Glomerular visceral epithelial cell (primary cell): ENCODE data around the gene GMDS.

Experiments
- DNase-seq: peaks from one replicate; pipeline ENCODE4 v3.0.0-alpha.2; 2016; ENCODE audit errors: extremely low spot score

The GMDS gene

DNA sequence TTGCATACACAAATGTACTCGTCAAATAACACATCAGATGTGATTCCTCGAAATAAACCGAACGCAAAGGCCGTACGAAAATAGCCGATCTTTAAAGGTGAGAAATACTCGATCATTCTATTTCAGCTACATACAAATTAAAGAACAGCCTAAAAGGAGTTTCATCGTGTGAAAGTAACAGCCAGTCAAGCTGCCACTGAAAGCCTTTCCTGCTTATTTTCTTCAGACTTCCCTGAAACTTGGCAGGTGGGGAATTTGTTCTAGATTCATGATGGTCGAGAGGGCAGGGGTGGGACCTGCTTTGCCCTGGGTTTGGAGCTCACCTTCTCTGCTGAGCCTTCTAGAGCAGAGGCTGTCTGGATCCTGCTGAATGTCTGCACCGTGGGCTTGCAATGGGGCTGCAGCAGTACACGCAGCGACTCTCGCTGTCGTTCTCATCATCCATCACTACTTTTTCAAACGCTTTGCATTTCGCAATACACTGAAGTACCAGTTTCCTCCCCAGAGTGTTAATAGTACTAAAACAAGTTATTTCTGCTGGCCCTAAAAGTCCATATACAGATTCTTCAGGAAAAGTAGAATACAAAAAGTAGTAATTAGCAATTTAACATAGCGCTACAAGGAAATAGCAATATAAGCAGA is 619.5 kb downstream of the GMDS start:
- no peak for DNase-seq

GRCh38 chr6:1624851-1625781 is 620.3 kb downstream of the GMDS start:
- peak; percentile 50 for DNase-seq

- DNase-seq: no peak
These were observed 621.2 kb downstream of the GMDS start for GRCh38 chr6:1624058-1624850.

- no peak for DNase-seq
These were observed 621.7 kb downstream of the GMDS start for GRCh38 chr6:1623769-1624057.

DNA sequence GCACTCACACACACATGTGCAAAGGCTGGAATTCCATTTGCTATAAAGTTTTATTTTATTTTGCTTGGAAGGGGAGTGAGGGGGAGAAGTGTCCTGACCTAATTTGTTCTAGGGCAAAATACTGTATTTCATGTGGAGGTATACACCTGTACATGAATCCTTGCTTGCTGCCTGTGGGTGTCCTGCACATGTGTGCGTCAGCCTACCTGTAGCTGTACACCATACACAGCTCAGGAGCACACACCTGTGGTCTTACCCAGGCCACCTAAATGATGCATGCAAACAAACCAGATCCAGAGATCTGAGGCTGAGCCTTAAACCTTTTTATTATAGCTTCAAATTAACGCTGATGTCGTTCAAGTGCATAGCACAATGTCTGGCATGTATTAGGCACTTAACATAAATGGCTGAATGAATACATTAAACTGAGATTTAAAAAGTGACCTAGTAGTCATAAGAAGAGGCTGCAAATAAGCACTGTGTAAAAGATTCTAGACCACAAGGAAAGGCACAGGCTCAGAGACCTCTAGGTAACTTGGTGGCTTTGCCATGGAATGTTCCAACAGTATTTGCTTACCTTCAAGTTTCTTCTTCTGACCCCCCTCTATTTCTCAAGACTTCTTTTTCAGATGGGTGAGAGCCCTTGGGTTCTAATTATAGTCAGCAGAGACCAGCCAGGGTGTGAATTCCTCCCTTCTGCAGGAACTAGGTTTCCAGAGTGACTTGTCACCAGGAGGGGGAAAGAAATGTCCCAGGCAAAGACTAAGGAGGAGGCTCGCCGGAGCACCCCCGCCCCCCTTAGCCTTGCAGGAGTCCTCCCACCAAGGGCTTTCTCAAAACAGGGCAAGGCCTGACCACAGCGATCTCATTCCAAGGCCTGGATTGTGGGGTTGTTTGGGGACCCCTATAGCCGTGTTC is 622.3 kb downstream of the GMDS start:
- no peak for DNase-seq

DNA sequence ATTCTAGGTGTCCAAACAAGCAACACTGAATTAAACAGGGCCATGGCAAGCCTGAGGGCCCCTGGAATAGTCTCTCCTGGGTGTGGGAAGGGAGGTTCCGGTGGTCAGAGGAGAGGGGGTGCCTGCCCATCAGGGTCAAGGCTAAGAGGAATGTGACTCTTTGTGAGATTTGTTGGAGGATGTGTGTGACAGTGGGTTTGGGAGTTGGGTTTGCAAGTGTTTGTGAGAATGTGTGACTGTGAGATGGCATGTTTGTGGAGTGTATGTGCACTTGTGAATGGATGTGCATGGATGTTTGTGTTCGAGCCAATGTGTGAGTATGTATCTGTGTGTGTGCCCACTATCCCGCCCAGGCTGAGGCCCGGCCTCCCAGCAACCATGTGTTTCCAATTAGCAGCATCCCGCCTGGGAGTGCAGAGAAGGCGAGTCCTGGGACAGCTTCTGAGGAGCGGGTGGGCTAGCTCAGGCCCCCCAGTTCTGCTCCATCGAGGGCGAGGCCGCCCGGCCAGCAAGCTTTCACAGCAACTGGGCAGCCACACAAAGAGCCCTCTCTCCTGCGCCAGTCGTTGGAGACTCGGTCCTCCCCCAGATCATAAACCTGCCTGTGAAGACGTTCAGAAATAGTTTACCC is 623.1 kb downstream of the GMDS start:
- DNase-seq: no peak

DNA sequence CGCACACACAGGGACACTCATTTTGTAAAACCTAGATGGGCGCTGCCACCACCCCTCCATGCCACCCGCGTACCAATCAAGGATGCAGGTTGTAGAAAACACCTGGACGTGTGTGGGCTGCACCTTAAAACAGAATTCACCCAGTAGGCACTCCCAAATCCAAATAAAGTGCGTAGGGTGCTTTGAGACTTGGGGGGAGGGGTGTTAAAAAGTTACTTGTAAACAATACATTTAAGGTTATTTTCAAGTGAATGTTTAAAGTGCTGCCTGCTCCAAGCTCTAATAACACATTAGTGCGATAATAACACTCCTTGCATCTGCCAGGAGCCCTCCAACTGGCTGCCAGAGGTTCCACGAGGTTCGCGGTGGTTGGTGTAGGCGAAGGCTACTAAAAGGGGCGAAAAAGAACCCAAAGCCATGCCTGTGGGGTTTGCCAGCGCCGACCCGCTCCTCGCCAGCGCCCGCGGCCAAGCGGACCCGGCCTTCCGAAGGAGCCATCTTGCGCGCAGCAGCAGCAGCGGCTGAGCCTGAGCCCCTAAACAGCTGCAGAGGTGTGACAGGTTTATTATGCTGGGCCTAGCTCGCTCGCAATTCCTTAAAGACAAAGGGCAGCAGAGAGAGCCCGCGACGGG is 624.2 kb downstream of the GMDS start:
- DNase-seq: no peak

DNA sequence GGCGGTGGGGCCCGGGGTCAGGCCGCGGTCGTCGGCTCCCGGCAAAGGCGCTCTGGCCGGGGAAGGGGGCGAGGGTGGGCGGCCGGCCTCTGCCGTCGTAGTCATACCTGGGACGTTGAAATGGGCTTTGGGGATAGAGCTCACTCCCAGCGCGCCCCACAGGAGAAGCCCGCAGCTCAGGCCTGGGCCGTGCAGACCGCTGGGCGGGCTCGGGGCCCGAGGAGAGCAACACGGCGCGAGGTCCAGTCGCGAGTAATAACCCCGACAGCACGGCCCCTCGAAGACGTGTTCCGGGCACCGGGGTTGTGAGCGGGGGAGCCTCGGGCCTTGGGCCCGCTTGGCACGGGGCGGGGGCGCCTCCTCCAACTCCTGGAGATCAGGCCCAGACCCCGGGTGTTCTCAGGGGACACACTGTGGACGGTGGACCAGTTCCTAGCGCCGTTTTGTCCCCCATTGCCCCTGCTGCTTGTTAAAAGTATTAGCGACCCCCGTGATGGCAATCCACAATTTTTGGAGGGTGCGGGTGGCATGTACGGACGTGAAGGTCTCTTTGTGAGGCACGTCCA is 624.8 kb downstream of the GMDS start:
- DNase-seq: no peak

DNA sequence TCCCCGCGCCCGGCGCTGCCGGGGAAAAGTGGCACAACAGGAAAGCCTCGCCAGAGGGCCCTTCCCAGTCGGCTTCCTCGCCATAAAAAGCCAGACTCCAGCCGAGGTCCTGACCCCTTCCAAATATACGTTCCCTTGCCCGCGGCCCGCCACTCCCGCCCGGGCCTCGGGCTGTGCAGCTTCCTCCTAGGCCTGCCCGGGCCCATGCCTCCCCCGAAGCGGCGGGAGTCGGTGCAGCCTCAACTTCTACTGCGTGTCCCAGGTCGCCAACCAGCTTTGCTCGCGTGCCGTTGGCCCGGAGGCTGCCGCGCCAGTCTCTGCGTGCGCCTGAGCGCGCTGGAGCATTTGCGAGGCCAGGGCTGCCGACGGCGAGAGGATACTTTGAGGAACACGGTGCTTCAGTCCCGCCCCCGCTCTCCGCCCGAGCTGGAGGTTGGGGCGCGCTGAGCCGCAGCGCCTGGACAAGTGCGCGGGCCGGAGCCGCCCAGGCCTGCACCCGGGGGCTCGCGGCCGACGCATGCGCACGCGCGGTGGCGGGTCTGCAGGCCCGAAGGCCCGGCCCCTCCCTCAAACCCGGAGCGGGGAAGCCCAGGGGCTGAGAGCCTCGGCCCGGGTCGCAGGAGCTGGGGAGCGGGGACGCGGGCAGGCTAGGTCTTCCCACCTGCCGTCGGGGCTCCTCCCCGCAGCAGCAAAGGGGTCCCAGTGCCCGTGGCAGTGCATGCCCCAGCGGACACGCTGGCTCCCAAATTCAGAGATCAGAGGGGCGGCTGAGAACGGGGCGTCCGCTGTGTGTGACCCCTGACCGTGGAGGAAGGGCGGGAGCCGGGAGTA is 625.5 kb downstream of the GMDS start:
- DNase-seq: no peak

- no peak for DNase-seq
These were observed 626.2 kb downstream of the GMDS start for GRCh38 chr6:1619098-1619672.

- no peak for DNase-seq
These were observed 626.9 kb downstream of the GMDS start for GRCh38 chr6:1618311-1619097.

DNA sequence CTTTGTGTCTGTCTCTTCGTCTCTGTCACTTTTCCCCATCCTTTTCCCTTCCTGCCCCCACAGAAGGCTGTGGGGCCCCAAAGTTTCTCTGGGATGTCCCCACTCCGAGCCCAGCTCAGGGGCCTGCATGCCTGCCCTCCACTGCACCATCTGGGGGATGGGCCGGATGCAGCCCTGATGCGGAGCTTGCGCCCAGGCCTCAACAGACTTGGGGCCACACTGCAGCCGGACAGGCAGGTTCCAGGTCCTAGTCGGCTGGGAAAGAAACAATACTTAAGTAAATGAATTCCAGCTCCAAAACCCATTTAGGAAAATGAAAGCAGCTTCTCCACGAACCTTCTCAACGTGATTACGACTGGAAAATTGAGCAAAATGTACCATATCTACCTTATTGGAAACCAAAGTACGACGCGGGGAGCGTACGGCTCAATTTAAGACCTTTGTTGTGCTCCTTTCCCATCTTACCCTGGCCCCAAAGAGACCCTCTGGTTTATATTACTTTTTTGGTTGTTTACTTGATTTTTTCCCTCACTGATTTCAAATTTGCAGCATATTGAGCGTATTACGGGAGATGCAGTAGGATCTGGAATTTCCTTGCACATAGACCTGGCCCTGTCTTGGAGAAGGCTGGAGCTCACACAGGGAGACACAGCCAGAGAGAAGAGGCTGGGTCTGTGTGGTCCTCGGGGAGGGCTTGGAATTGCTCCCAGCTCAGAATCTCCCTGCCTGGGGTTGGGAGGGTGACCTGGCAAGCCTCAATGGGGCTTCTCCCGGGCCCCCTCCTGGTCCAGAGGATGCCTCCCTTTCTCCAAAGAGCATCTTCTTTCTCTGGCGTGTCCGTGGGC is 627.7 kb downstream of the GMDS start:
- no peak for DNase-seq

DNA sequence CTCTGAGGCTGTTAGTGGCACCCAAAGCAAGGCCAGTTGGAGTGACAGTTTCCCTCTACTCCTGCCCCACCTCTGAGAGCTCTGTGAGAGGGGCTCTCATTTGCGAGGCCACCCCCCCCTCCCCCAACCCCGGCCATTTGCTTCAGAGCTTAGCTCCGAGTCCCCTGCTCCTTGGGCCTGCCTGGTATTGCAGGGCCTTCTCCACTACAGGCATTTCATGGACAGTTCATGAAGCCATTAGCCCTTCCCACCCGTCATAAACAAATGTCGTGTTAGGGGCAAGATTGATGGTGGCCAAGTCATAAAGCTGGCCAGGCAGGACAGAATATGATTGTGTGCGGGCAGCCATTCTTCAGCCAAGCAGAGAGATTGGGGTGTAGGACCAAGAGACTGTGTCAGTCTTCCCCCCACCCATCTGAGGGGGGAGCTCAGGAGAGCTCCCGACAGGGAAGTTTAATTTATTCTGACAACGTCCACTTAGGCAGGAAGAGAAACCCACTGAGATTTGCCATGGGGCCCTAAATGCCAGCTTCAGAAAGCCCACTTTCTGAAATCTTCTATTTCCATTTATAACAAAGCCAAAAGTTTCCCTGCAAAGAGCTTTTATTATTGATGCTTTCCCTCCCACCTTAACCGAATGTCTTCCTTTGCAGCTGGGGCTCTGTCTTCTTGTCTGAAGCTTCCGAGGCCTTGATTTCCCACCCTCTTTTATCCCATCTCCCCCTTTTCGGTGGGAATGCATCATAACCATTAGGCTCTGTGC is 628.5 kb downstream of the GMDS start:
- no peak for DNase-seq

GRCh38 chr6:1615853-1616420 is 629.5 kb downstream of the GMDS start:
- no peak for DNase-seq

GRCh38 chr6:1615151-1615852 is 630.1 kb downstream of the GMDS start:
- no peak for DNase-seq
